ENCODE measurements around the gene IL17B.

IL17B gene

DNA sequence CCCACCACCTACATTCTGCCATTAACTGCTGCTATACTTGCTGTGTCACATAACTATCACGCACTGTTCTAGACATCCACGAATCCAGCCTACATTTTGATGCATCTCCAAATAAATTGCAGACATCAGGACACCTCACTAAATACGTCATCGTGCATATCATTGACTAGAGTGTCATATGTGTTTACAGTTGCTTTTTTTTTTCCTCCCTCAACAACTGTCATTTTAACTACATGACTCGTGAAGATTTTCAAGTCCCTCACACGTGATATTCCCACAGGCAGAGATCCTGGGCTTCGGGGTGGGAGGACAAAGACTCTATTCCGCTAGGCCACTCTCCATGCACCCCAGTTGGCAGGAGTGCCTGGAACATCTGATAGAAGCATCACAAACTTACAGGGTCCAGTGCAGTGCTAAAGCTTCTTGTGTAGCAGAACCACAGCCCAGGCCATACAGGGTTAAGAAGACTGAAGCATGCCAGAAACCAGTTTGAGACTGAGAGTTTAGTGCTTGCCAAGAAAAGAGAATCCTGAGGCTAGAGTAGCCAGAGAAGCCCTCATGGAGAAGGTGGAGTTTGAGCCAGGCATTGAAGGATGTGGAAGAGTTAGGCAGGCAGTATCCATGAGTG lies 20.1 kb downstream of the IL17B start:
- Histone ChIP-seq H2AFZ (ENCODE audit: low read depth, low read length) (no peak overlapping the region), H3K4me1 (ENCODE audit: control insufficient read depth, insufficient read depth, low read depth, low read length) (peaks cover 5% of the 10 kb centered on the region), H3K4me2 (ENCODE audit: low read length, poor library complexity, severe bottlenecking) (no peak overlapping the region), H2AK5ac (ENCODE audit: low read length, severe bottlenecking) (no peak overlapping the region), H3K4me3 (ENCODE audit: insufficient read depth in 1 of 2, low read depth in 1 of 2, low read length in 2 of 2) (peak overlapping the region in 1 of 2 experiments; percentile 91), H4K91ac (ENCODE audit: low read length) (no peak overlapping the region), H3K9me3 (ENCODE audit: control insufficient read depth, low read length) (no peaks in the 10 kb centered on the region), H4K8ac (ENCODE audit: low read length) (no peak overlapping the region), H3K14ac (ENCODE audit: low read length in 2 of 2) (no peak overlapping the region), H2BK15ac (ENCODE audit: low read depth, poor library complexity, severe bottlenecking) (no peak overlapping the region), H3K79me1 (replicated peaks; ENCODE audit: low read length, poor library complexity, severe bottlenecking) (peaks cover 2% of the 10 kb centered on the region), H3K27me3 (ENCODE audit: control insufficient read depth in 1 of 2, insufficient read depth in 1 of 2, low read length in 2 of 2) (no peaks in the 10 kb centered on the region), H3K4ac (ENCODE audit: low read depth in 1 of 2, low read length in 2 of 2) (no peak overlapping the region), H3K9ac (ENCODE audit: low read length) (peak overlapping the region; percentile 87), H3K27ac (ENCODE audit: low read length, poor library complexity, severe bottlenecking) (no peak overlapping the region), H3K36me3 (ENCODE audit: control insufficient read depth in 1 of 2, insufficient read depth in 2 of 2, low read depth in 1 of 2, low read length in 2 of 2) (peaks cover 5 to 16% of the 10 kb centered on the region in 2 experiments), H3K18ac (ENCODE audit: low read depth in 1 of 2, low read length in 2 of 2) (no peak overlapping the region), H2BK120ac (ENCODE audit: low read depth, low read length) (no peak overlapping the region), H2BK5ac (ENCODE audit: low read depth, low read length, poor library complexity, severe bottlenecking) (no peak overlapping the region), H2BK12ac (ENCODE audit: low read length in 2 of 2) (no peak overlapping the region), H3K23ac (ENCODE audit: low read length in 2 of 2) (no peak overlapping the region)
- 91% methylated on average over 8 of the region's 8 CpGs for WGBS
- DNase-seq, result peak; percentile 34

GRCh38 chr5:149358294-149358651 lies 20.8 kb downstream of the IL17B start:
- peaks cover 5 to 23% of the 10 kb centered on the region in 2 experiments for H3K36me3 ChIP-seq (ENCODE audit: control insufficient read depth in 1 of 2, insufficient read depth in 2 of 2, low read depth in 1 of 2, low read length in 2 of 2)
- H3K27ac ChIP-seq (ENCODE audit: low read length, poor library complexity, severe bottlenecking), result no peak overlapping the region
- H2AK5ac ChIP-seq (ENCODE audit: low read length, severe bottlenecking), result no peak overlapping the region
- no peak for DNase-seq
- H3K27me3 ChIP-seq (ENCODE audit: control insufficient read depth in 1 of 2, insufficient read depth in 1 of 2, low read length in 2 of 2), result no peaks in the 10 kb centered on the region
- peak overlapping the region in 1 of 2 experiments; percentile 52 for H3K4ac ChIP-seq (ENCODE audit: low read depth in 1 of 2, low read length in 2 of 2)
- peak overlapping the region; percentile 79 to 91 for H3K4me3 ChIP-seq (ENCODE audit: insufficient read depth in 1 of 2, low read depth in 1 of 2, low read length in 2 of 2)
- peak overlapping the region; percentile 43 for H4K91ac ChIP-seq (ENCODE audit: low read length)
- H3K4me1 ChIP-seq (ENCODE audit: control insufficient read depth, insufficient read depth, low read depth, low read length), result peaks cover 5% of the 10 kb centered on the region
- H3K9me3 ChIP-seq (ENCODE audit: control insufficient read depth, low read length), result no peaks in the 10 kb centered on the region
- H4K8ac ChIP-seq (ENCODE audit: low read length), result peak overlapping the region; percentile 4
- peak overlapping the region; percentile 81 for H2AFZ ChIP-seq (ENCODE audit: low read depth, low read length)
- no peak overlapping the region for H2BK15ac ChIP-seq (ENCODE audit: low read depth, poor library complexity, severe bottlenecking)
- peaks cover 2% of the 10 kb centered on the region for H3K79me1 ChIP-seq (replicated peaks; ENCODE audit: low read length, poor library complexity, severe bottlenecking)
- no peak overlapping the region for H2BK12ac ChIP-seq (ENCODE audit: low read length in 2 of 2)
- H2BK5ac ChIP-seq (ENCODE audit: low read depth, low read length, poor library complexity, severe bottlenecking), result no peak overlapping the region
- H2BK120ac ChIP-seq (ENCODE audit: low read depth, low read length), result no peak overlapping the region
- peak overlapping the region in 1 of 2 experiments; percentile 35 for H3K14ac ChIP-seq (ENCODE audit: low read length in 2 of 2)
- H3K9ac ChIP-seq (ENCODE audit: low read length), result peak overlapping the region; percentile 87
- peak overlapping the region; percentile 13 to 69 for H3K18ac ChIP-seq (ENCODE audit: low read depth in 1 of 2, low read length in 2 of 2)
- H3K23ac ChIP-seq (ENCODE audit: low read length in 2 of 2), result no peak overlapping the region
- WGBS, result 3% methylated on average over 15 of the region's 18 CpGs
- peak overlapping the region; percentile 61 for H3K4me2 ChIP-seq (ENCODE audit: low read length, poor library complexity, severe bottlenecking)

DNA sequence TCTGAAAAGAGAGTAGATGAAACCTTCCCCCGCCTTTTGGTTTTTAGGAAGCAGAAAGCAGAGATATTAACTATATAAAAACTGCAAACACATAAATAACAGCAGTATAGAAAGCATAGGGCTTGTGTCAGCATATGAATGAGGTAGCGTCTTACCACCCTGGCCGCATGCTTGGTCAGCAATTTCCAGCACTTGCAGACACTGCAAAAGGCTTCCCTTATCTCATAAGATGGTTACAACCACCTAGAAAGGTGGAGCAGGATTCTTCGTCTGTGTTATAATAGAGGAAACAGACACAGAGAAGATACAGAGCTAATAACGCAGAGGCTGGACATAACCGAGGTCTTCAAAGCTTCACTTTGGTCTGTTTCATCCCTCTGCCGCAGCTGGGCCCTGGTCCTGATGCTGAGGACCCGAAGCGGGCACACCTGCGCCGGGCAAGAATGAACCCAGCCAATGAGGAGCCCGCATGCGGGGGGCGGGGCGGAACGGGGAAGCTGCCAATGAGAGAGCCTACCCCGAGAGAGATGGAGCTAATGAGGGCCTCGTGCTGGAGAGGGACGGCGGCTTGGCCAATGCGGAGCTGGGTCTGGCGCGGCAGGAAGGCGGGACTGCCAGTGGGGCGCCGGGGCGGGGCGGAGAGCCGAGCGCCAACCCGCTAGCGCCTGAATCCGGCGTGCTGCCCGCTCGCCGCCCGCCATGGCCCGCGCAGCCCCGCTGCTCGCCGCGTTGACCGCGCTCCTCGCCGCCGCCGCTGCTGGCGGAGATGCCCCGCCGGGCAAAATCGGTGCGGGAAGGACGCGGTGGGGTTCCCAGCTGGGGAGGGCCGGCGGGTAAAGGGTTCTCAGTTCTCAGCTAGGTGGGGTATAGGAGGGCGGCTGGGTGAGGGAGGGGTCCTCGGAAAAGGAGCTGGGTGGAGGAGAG lies 21.5 kb downstream of the IL17B start, which contains the start of gene PCYOX1L:
Gene PCYOX1L, plus strand, starts transcription at position 677 of the 924 bp plus-strand sequence. Its CDS starts 23 bp downstream, at position 700.
- Histone ChIP-seq H2AFZ (ENCODE audit: low read depth, low read length) (peak within 1 kb of the TSS; percentile 81), H3K18ac (ENCODE audit: low read depth in 1 of 2, low read length in 2 of 2) (peak within 1 kb of the TSS; percentile 13 to 69), H3K9me3 (ENCODE audit: control insufficient read depth, low read length) (no peaks in the 10 kb centered on the region), H3K27me3 (ENCODE audit: control insufficient read depth in 1 of 2, insufficient read depth in 1 of 2, low read length in 2 of 2) (no peaks in the 10 kb centered on the region), H3K27ac (ENCODE audit: low read length, poor library complexity, severe bottlenecking) (no peak within 1 kb of the TSS), H2BK15ac (ENCODE audit: low read depth, poor library complexity, severe bottlenecking) (no peak within 1 kb of the TSS), H2AK5ac (ENCODE audit: low read length, severe bottlenecking) (no peak within 1 kb of the TSS), H3K4me1 (ENCODE audit: control insufficient read depth, insufficient read depth, low read depth, low read length) (peaks cover 5% of the 10 kb centered on the region), H3K36me3 (ENCODE audit: control insufficient read depth in 1 of 2, insufficient read depth in 2 of 2, low read depth in 1 of 2, low read length in 2 of 2) (peaks cover 5 to 29% of the 10 kb centered on the region in 2 experiments), H3K23ac (ENCODE audit: low read length in 2 of 2) (no peak within 1 kb of the TSS), H2BK12ac (ENCODE audit: low read length in 2 of 2) (no peak within 1 kb of the TSS), H3K14ac (ENCODE audit: low read length in 2 of 2) (peak within 1 kb of the TSS in 1 of 2 experiments; percentile 35), H3K9ac (ENCODE audit: low read length) (peak within 1 kb of the TSS; percentile 87), H4K8ac (ENCODE audit: low read length) (peak within 1 kb of the TSS; percentile 4), H2BK5ac (ENCODE audit: low read depth, low read length, poor library complexity, severe bottlenecking) (no peak within 1 kb of the TSS), H4K91ac (ENCODE audit: low read length) (peak within 1 kb of the TSS; percentile 43), H3K4ac (ENCODE audit: low read depth in 1 of 2, low read length in 2 of 2) (peak within 1 kb of the TSS in 1 of 2 experiments; percentile 52), H3K4me3 (ENCODE audit: insufficient read depth in 1 of 2, low read depth in 1 of 2, low read length in 2 of 2) (peak within 1 kb of the TSS; percentile 79 to 91), H3K79me1 (replicated peaks; ENCODE audit: low read length, poor library complexity, severe bottlenecking) (peaks cover 2% of the 10 kb centered on the region), H2BK120ac (ENCODE audit: low read depth, low read length) (no peak within 1 kb of the TSS), H3K4me2 (ENCODE audit: low read length, poor library complexity, severe bottlenecking) (peak within 1 kb of the TSS; percentile 61)
- peak; percentile 97 for DNase-seq
- 1% methylated on average over 51 of the region's 61 CpGs for WGBS

DNA sequence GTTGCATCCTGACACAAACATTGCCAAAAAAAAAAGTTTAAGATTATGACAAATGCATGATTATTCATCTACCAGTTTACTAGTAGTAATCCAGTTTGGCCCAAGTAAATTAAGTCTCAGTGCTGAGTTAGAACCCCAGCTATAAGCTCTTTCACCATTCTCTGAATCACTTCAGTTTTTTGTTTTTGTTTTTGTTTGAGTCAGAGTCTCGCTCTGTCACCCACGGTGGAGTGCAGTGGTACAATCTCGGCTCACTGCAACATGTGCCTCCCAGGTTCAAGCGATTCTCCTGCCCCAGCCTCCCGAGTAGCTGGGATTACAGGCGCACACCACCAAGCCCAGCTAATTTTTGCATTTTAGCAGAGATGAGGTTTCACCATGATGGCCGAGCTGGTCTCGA lies 22.7 kb downstream of the IL17B start:
- 91% methylated on average over 8 of the region's 8 CpGs for WGBS
- DNase-seq, result no peak
- no peak overlapping the region for H3K18ac ChIP-seq (ENCODE audit: low read depth in 1 of 2, low read length in 2 of 2)
- H4K91ac ChIP-seq (ENCODE audit: low read length), result no peak overlapping the region
- H3K79me1 ChIP-seq (replicated peaks; ENCODE audit: low read length, poor library complexity, severe bottlenecking), result peaks cover 2% of the 10 kb centered on the region
- H3K4me3 ChIP-seq (ENCODE audit: insufficient read depth in 1 of 2, low read depth in 1 of 2, low read length in 2 of 2), result no peak overlapping the region
- no peak overlapping the region for H2AK5ac ChIP-seq (ENCODE audit: low read length, severe bottlenecking)
- no peak overlapping the region for H2BK5ac ChIP-seq (ENCODE audit: low read depth, low read length, poor library complexity, severe bottlenecking)
- no peak overlapping the region for H3K9ac ChIP-seq (ENCODE audit: low read length)
- no peak overlapping the region for H2BK15ac ChIP-seq (ENCODE audit: low read depth, poor library complexity, severe bottlenecking)
- no peaks in the 10 kb centered on the region for H3K9me3 ChIP-seq (ENCODE audit: control insufficient read depth, low read length)
- no peak overlapping the region for H2AFZ ChIP-seq (ENCODE audit: low read depth, low read length)
- H3K14ac ChIP-seq (ENCODE audit: low read length in 2 of 2), result no peak overlapping the region
- no peak overlapping the region for H3K27ac ChIP-seq (ENCODE audit: low read length, poor library complexity, severe bottlenecking)
- peaks cover 5 to 42% of the 10 kb centered on the region in 2 experiments for H3K36me3 ChIP-seq (ENCODE audit: control insufficient read depth in 1 of 2, insufficient read depth in 2 of 2, low read depth in 1 of 2, low read length in 2 of 2)
- no peak overlapping the region for H3K4ac ChIP-seq (ENCODE audit: low read depth in 1 of 2, low read length in 2 of 2)
- no peak overlapping the region for H2BK12ac ChIP-seq (ENCODE audit: low read length in 2 of 2)
- peaks cover 5% of the 10 kb centered on the region for H3K4me1 ChIP-seq (ENCODE audit: control insufficient read depth, insufficient read depth, low read depth, low read length)
- no peak overlapping the region for H4K8ac ChIP-seq (ENCODE audit: low read length)
- no peaks in the 10 kb centered on the region for H3K27me3 ChIP-seq (ENCODE audit: control insufficient read depth in 1 of 2, insufficient read depth in 1 of 2, low read length in 2 of 2)
- no peak overlapping the region for H2BK120ac ChIP-seq (ENCODE audit: low read depth, low read length)
- no peak overlapping the region for H3K23ac ChIP-seq (ENCODE audit: low read length in 2 of 2)
- no peak overlapping the region for H3K4me2 ChIP-seq (ENCODE audit: low read length, poor library complexity, severe bottlenecking)
